K562 (cell line): ENCODE measurements around the gene EML1. TPM values are rescaled to one million over a fixed set of nuclear protein-coding genes. Genes with fewer than 3 reads are reported as not detected.

ENCODE experiments used
- ATF4 ChIP-seq: fragments of 450-650 bp; formaldehyde crosslinking; IDR thresholded peaks from 2 replicates; pipeline ENCODE4 v1.4.0; 2022; ENCODE audit warnings: mild to moderate bottlenecking, moderate library complexity
- HINFP ChIP-seq: fragments of 450-650 bp; conservative IDR thresholded peaks from 2 replicates; pipeline ENCODE4 v1.6.1; 2016; ENCODE audit warnings: missing genetic modification characterization, low read depth, mild to moderate bottlenecking, control low read depth, missing compliant biosample characterization
- MNT ChIP-seq, 2 experiments: fragments of 450-650 bp; conservative IDR thresholded peaks; 2 replicates each; pipeline ENCODE4 v1.6.1; 2017; ENCODE audit warnings: mild to moderate bottlenecking in 2 of 2, moderate library complexity in 2 of 2
- NFIC ChIP-seq: fragments of 450-650 bp; IDR thresholded peaks from 2 replicates; pipeline ENCODE4 v1.6.1; 2017; ENCODE audit warnings: mild to moderate bottlenecking, inconsistent platforms
- RBBP5 ChIP-seq: fragments of 200-600 bp; sonication (generic); IDR thresholded peaks from 2 replicates; pipeline ENCODE4 v1.6.1; 2012; ENCODE audit warnings: borderline replicate concordance, mild to moderate bottlenecking, low read length, control low read depth, inconsistent platforms; ENCODE audit not compliant: insufficient read depth, poor library complexity, severe bottlenecking
- TOE1 ChIP-seq, 2 experiments: fragments of 450-650 bp in 1 of 2; sonication (generic) in 1 of 2; formaldehyde crosslinking in 1 of 2; IDR thresholded peaks; 2 replicates each; pipeline versions ENCODE4 v1.7.1 to v1.8.0; 2016 to 2022; ENCODE audit warnings: borderline replicate concordance in 2 of 2, mild to moderate bottlenecking in 2 of 2, antibody characterized with exemption in 1 of 2, inconsistent platforms in 1 of 2, low read depth in 1 of 2, missing genetic modification reagents in 1 of 2, moderate library complexity in 1 of 2
- ZNF511 ChIP-seq: sonication (generic); formaldehyde crosslinking; IDR thresholded peaks from 2 replicates; pipeline ENCODE4 v1.8.0; 2022; ENCODE audit warnings: mild to moderate bottlenecking, missing genetic modification reagents
- polyA plus RNA-seq, 8 experiments: library from polyadenylated mRNA; depleted of rRNA in 4 of 8; stranded (reverse) in 5 of 8; unstranded in 3 of 8; fragments of >200 nt; fragmentation: Nextera tagmentation in 2 of 8; fragmentation: Illumina TruSeq in 1 of 8; extraction: Ambion mirVana in 2 of 8; extraction: Trizol in 1 of 8; gene quantifications; 2 replicates each; pipeline versions ENCODE4 v1.2.1 to v1.2.3, GENCODE V29; 2011 to 2014; ENCODE audit warnings: inconsistent platforms in 1 of 8, missing spikeins in 1 of 8
- total RNA-seq, 7 experiments: library from RNA; depleted of rRNA in 6 of 7; stranded (reverse); fragments of >200 nt in 6 of 7; fragmentation: Illumina TruSeq in 2 of 7; extraction: Trizol in 2 of 7; gene quantifications; 2 replicates each; pipeline versions ENCODE4 v1.2.1 to v1.2.3, GENCODE V29; 2011 to 2021; ENCODE audit warnings: low replicate concordance in 1 of 7

EML1 gene
- total and polyA plus RNA-seq, 9 of the 15 experiments (the other 6 are each of a cell fraction or from before 2014, with no cell fraction given), result 0.01 to 0.35 (median 0.07) TPM; not detected in 2

- TF ChIP-seq TOE1 (IDR thresholded peaks at IDR 0.05; ENCODE audit: borderline replicate concordance) (no peak), TOE1 (CRISPR knock-in tag; IDR thresholded peaks at IDR 0.05; ENCODE audit: borderline replicate concordance, low read depth) (no peak), RBBP5 (peak; percentile 53), HINFP (tag) (peak; percentile 57; the same call in 1 of the 2 replicates), ZNF511 (CRISPR knock-in tag) (0 out of 2 replicates have a peak, but pooled peaks have one; percentile 34), NFIC (peak; percentile 30; the same call in 1 of the 2 replicates), ATF4 (no peak), MNT (conservative IDR thresholded peaks at IDR 0.05) (peak; percentile 51 to 77; a peak in 3 of 4 replicates)
Observed at GRCh38 chr14:99971087-99971940, 178.1 kb downstream of the EML1 start (continued).
